H1 (cell line): ENCODE results near the gene MYLIP. TPM values are rescaled to one million over a fixed set of nuclear protein-coding genes. Genes with fewer than 3 reads are reported as not detected.

ENCODE experiments used
- CTCF ChIA-PET: fragments of 300-600 bp; sonication (Branson Sonifier 250); formaldehyde crosslinking; loops from one replicate; lab custom pipeline; 2021; ENCODE audit not compliant: partially characterized antibody; lab: Charles Lee
- POLR2A ChIA-PET: fragments of 300-600 bp; sonication (Branson Sonifier 250); formaldehyde crosslinking; loops from one replicate; lab custom pipeline; 2021; ENCODE audit warnings: inconsistent platforms; ENCODE audit not compliant: partially characterized antibody; lab: Charles Lee
- DNase-seq, 2 experiments: peaks; one replicate each; pipeline versions ENCODE4 v3.0.0 to v3.0.0-alpha.2; 2010 to 2022; ENCODE audit warnings: low spot score in 2 of 2, low read depth in 1 of 2, mixed read lengths in 1 of 2
- FAIRE-seq: peaks from 2 replicates; lab custom pipeline; 2011; peaks lifted over from hg19 to GRCh38; lab: Jason Lieb, UNC
- H2AFZ ChIP-seq: 2 replicates; pipeline ENCODE4 v1.8.1; 2012; ENCODE audit warnings: low read length, inconsistent platforms
- H2AK5ac ChIP-seq: 2 replicates; pipeline ENCODE4 v1.6.1; 2013; ENCODE audit warnings: low read depth, low read length
- H2BK120ac ChIP-seq: replicated peaks from 2 replicates; pipeline ENCODE3; 2013; ENCODE audit warnings: low read depth, low read length, inconsistent platforms
- H2BK12ac ChIP-seq: 2 replicates; pipeline ENCODE4 v1.6.1; 2013; ENCODE audit warnings: low read depth, low read length
- H2BK15ac ChIP-seq: 2 replicates; pipeline ENCODE4 v1.6.1; 2013; ENCODE audit warnings: low read length
- H2BK20ac ChIP-seq: 2 replicates; pipeline ENCODE4 v1.6.1; 2013; ENCODE audit warnings: low read length
- H2BK5ac ChIP-seq: 2 replicates; pipeline ENCODE4 v1.6.1; 2013; ENCODE audit warnings: low read depth, low read length
- H3K14ac ChIP-seq: 2 replicates; pipeline ENCODE4 v1.6.1; 2013; ENCODE audit warnings: inconsistent platforms; ENCODE audit not compliant: insufficient read length
- H3K18ac ChIP-seq: 2 replicates; pipeline ENCODE4 v1.6.1; 2013; ENCODE audit warnings: low read length; ENCODE audit errors: extremely low read depth
- H3K23ac ChIP-seq: 2 replicates; pipeline ENCODE4 v1.6.1; 2013; ENCODE audit warnings: inconsistent platforms; ENCODE audit not compliant: insufficient read length
- H3K23me2 ChIP-seq: 2 replicates; pipeline ENCODE4 v1.6.1; 2013; ENCODE audit warnings: low read depth, low read length
- H3K27ac ChIP-seq: 2 replicates; pipeline ENCODE4 v1.6.1; 2011; ENCODE audit warnings: low read depth, low read length, inconsistent platforms
- H3K27me3 ChIP-seq, 4 experiments: replicated peaks in 1 of 4; 1 replicate in 1 of 4; 2 replicates in 3 of 4; pipeline versions ENCODE4 v1.6.1 to v1.8.1; 2011 to 2013; ENCODE audit warnings: low read length in 3 of 4, mild to moderate bottlenecking in 3 of 4, inconsistent platforms in 2 of 4, mixed read lengths in 2 of 4, moderate library complexity in 1 of 4; ENCODE audit not compliant: control insufficient read depth in 3 of 4, insufficient read depth in 3 of 4; ENCODE audit errors: extremely low read depth in 1 of 4
- H3K36me3 ChIP-seq, 4 experiments: 2 replicates each; pipeline versions ENCODE4 v1.6.1 to v1.8.1; 2011 to 2013; ENCODE audit warnings: mild to moderate bottlenecking in 4 of 4, low read length in 3 of 4, moderate library complexity in 2 of 4, control low read depth in 1 of 4, inconsistent platforms in 1 of 4; ENCODE audit not compliant: insufficient read depth in 4 of 4, control insufficient read depth in 2 of 4
- H3K4ac ChIP-seq: replicated peaks from 2 replicates; pipeline ENCODE3; 2013; ENCODE audit warnings: low read length, low read depth, mixed read lengths, inconsistent platforms; ENCODE audit not compliant: insufficient read length
- H3K4me1 ChIP-seq, 4 experiments: replicated peaks in 1 of 4; 1 replicate in 1 of 4; 2 replicates in 3 of 4; pipeline versions ENCODE4 v1.6.1 to v1.8.1; 2011 to 2013; ENCODE audit warnings: low read length in 3 of 4, inconsistent platforms in 2 of 4, mixed read lengths in 1 of 4; ENCODE audit not compliant: insufficient read depth in 4 of 4, control insufficient read depth in 3 of 4
- H3K4me2 ChIP-seq, 2 experiments: 2 replicates each; pipeline versions ENCODE4 v1.6.1 to v1.8.1; 2011 to 2013; ENCODE audit warnings: low read depth in 2 of 2, low read length in 2 of 2, control low read depth in 1 of 2, inconsistent platforms in 1 of 2, mild to moderate bottlenecking in 1 of 2; ENCODE audit not compliant: insufficient read depth in 1 of 2
- H3K4me3 ChIP-seq, 4 experiments: fragments of 200-600, 300-600 bp in 1 of 4; sonication (generic), shearing (Covaris generic), sonication (Bioruptor Twin) in 1 of 4; 2 replicates each; pipeline versions ENCODE4 v1.5.1 to v1.8.1; 2011 to 2016; ENCODE audit warnings: low read length in 4 of 4, low read depth in 3 of 4, control low read depth in 2 of 4, inconsistent platforms in 2 of 4, mild to moderate bottlenecking in 2 of 4, mixed read lengths in 1 of 4, moderate library complexity in 1 of 4; ENCODE audit not compliant: insufficient read depth in 2 of 4; ENCODE audit errors: extremely low read depth in 1 of 4
- H3K56ac ChIP-seq: replicated peaks from 2 replicates; pipeline ENCODE3; 2013; ENCODE audit warnings: low read depth, mild to moderate bottlenecking, mixed read lengths, low read length, inconsistent platforms; ENCODE audit not compliant: insufficient read length
- H3K79me1 ChIP-seq: 2 replicates; pipeline ENCODE4 v1.6.1; 2013; ENCODE audit warnings: low read depth, low read length, control low read depth
- H3K79me2 ChIP-seq, 2 experiments: 2 replicates each; pipeline versions ENCODE4 v1.6.1 to v1.8.1; 2012 to 2013; ENCODE audit warnings: low read length in 2 of 2, mild to moderate bottlenecking in 2 of 2, inconsistent platforms in 1 of 2; ENCODE audit not compliant: insufficient read depth in 2 of 2, control insufficient read depth in 1 of 2
- H3K9ac ChIP-seq, 4 experiments: replicated peaks in 1 of 4; 1 replicate in 1 of 4; 2 replicates in 3 of 4; pipeline versions ENCODE4 v1.6.1 to v1.8.1; 2011 to 2013; ENCODE audit warnings: low read depth in 3 of 4, low read length in 3 of 4, control low read depth in 2 of 4, mild to moderate bottlenecking in 2 of 4, moderate library complexity in 2 of 4, inconsistent platforms in 1 of 4; ENCODE audit errors: extremely low read depth in 1 of 4
- H3K9me3 ChIP-seq, 2 experiments: 2 replicates each; pipeline versions ENCODE4 v1.6.1 to v1.8.1; 2012 to 2013; ENCODE audit warnings: mild to moderate bottlenecking in 2 of 2, moderate library complexity in 2 of 2, control low read depth in 1 of 2, inconsistent platforms in 1 of 2, low read depth in 1 of 2, low read length in 1 of 2, mixed read lengths in 1 of 2; ENCODE audit not compliant: insufficient read depth in 2 of 2
- H4K20me1 ChIP-seq, 2 experiments: replicated peaks in 1 of 2; 2 replicates each; pipeline versions ENCODE3 to v1.8.1; 2011 to 2013; ENCODE audit warnings: inconsistent platforms in 2 of 2, low read length in 2 of 2, mild to moderate bottlenecking in 1 of 2; ENCODE audit not compliant: insufficient read depth in 2 of 2, control insufficient read depth in 1 of 2
- H4K5ac ChIP-seq: 2 replicates; pipeline ENCODE4 v1.6.1; 2013; ENCODE audit warnings: low read length, low read depth, mixed read lengths, inconsistent platforms; ENCODE audit not compliant: insufficient read length
- H4K8ac ChIP-seq: 2 replicates; pipeline ENCODE4 v1.8.0; 2013; ENCODE audit warnings: mild to moderate bottlenecking, moderate library complexity, low read length, inconsistent platforms; ENCODE audit not compliant: insufficient read depth; ENCODE audit errors: extremely low read depth
- H4K91ac ChIP-seq: replicated peaks from 2 replicates; pipeline ENCODE3; 2013; ENCODE audit warnings: low read length, mixed read lengths, inconsistent platforms; ENCODE audit not compliant: insufficient read length
- BRCA1 ChIP-seq: IDR thresholded peaks from 2 replicates; pipeline ENCODE4 v1.6.1; 2012; ENCODE audit warnings: low read depth, low read length, improper control_type of control experiment
- CHD2 ChIP-seq: IDR thresholded peaks from 2 replicates; pipeline ENCODE4 v1.6.1; 2012; ENCODE audit warnings: low read length, improper control_type of control experiment
- CREB1 ChIP-seq: IDR thresholded peaks from 2 replicates; pipeline ENCODE4 v1.6.1; 2012; ENCODE audit warnings: inconsistent platforms
- EGR1 ChIP-seq: IDR thresholded peaks from 2 replicates; pipeline ENCODE4 v1.6.1; 2011; ENCODE audit warnings: low read depth, low read length, borderline replicate concordance
- EP300 ChIP-seq, 2 experiments: IDR thresholded peaks; 1 replicate in 1 of 2; 2 replicates in 1 of 2; pipeline ENCODE4 v1.6.1; 2011 to 2012; ENCODE audit warnings: low read depth in 2 of 2, low read length in 2 of 2, mild to moderate bottlenecking in 2 of 2, borderline replicate concordance in 1 of 2, inconsistent platforms in 1 of 2, moderate library complexity in 1 of 2
- HDAC2 ChIP-seq, 2 experiments: fragments of 300-600 bp in 1 of 2; sonication (generic) in 1 of 2; IDR thresholded peaks; 2 replicates each; pipeline ENCODE4 v1.6.1; 2011 to 2012; ENCODE audit warnings: low read depth in 2 of 2, low read length in 2 of 2, mild to moderate bottlenecking in 2 of 2, moderate library complexity in 2 of 2, borderline replicate concordance in 1 of 2, inconsistent platforms in 1 of 2
- JUND ChIP-seq: IDR thresholded peaks from 2 replicates; pipeline ENCODE4 v1.6.1; 2011; ENCODE audit warnings: mild to moderate bottlenecking, improper control_type of control experiment, low read length
- MAX ChIP-seq: IDR thresholded peaks from 2 replicates; pipeline ENCODE4 v1.6.1; 2012; ENCODE audit warnings: inconsistent platforms
- NRF1 ChIP-seq: IDR thresholded peaks from 2 replicates; pipeline ENCODE4 v1.6.1; 2011; ENCODE audit warnings: mild to moderate bottlenecking, low read depth, low read length, improper control_type of control experiment
- POLR2AphosphoS5 ChIP-seq: IDR thresholded peaks from 2 replicates; pipeline ENCODE4 v1.6.1; 2011; ENCODE audit warnings: low read depth, low read length
- POU5F1 ChIP-seq: IDR thresholded peaks from 2 replicates; pipeline ENCODE4 v1.6.1; 2011; ENCODE audit warnings: low read depth, mild to moderate bottlenecking, low read length, moderate library complexity
- RAD21 ChIP-seq, 2 experiments: IDR thresholded peaks in 1 of 2; conservative IDR thresholded peaks in 1 of 2; 2 replicates each; pipeline ENCODE4 v1.6.1; 2011; ENCODE audit warnings: low read depth in 2 of 2, low read length in 2 of 2, improper control_type of control experiment in 1 of 2, inconsistent platforms in 1 of 2, mild to moderate bottlenecking in 1 of 2, moderate library complexity in 1 of 2
- SP1 ChIP-seq: IDR thresholded peaks from 2 replicates; pipeline ENCODE4 v1.6.1; 2011; ENCODE audit warnings: low read depth, low read length
- SP4 ChIP-seq: IDR thresholded peaks from 2 replicates; pipeline ENCODE4 v1.6.1; 2012; ENCODE audit warnings: low read length, inconsistent platforms
- whole genome bisulfite sequencing, 2 experiments: shearing (Covaris generic) in 1 of 2; methylation state at CpG; one replicate each; pipeline versions ENCODE4 v1.1.6 to v1.1.7; 2013 to 2015; ENCODE audit warnings: low lambda C conversion rate in 2 of 2, mixed read lengths in 2 of 2, inconsistent platforms in 1 of 2, low coverage in 1 of 2, missing lambda C conversion rate in 1 of 2; ENCODE audit not compliant: insufficient replicate concordance in 2 of 2, insufficient coverage in 1 of 2, insufficient read length in 1 of 2; ENCODE audit errors: extremely low coverage in 1 of 2, missing lambda C conversion rate in 1 of 2; 5-methylcytosine and 5-hydroxymethylcytosine counted together
- polyA plus RNA-seq, 7 experiments: library from polyadenylated mRNA; depleted of rRNA in 3 of 7; stranded (reverse) in 5 of 7; unstranded in 2 of 7; fragments of >200 nt in 5 of 7; fragments of 200-250 nt in 2 of 7; gene quantifications; 1 replicate in 5 of 7; 2 replicates in 1 of 7; 4 replicates in 1 of 7; pipeline versions ENCODE4 v1.2.1 to v1.2.3, GENCODE V29; 2011 to 2013; ENCODE audit warnings: missing spikeins in 2 of 7, mixed read lengths in 2 of 7
- total RNA-seq: library from RNA; stranded (reverse); fragmentation: NEBNext Ultra II Directional; extraction: Animal tissue kit (Norgen Biotek cat#: 25700); gene quantifications from 2 replicates; pipeline ENCODE4 v1.2.1, GENCODE V29; 2021

MYLIP gene
- total and polyA plus RNA-seq, 2 of the 8 experiments (the other 6 are each of a cell fraction or from before 2014, with no cell fraction given) = 21.1 to 26.9 TPM

- Histone ChIP-seq H3K9me3 (no peaks in the 10 kb centered on the region), H3K4ac (no peak overlapping the region), H3K4me3 (no peak overlapping the region), H2AFZ (no peak overlapping the region), H2BK15ac (no peak overlapping the region), H3K56ac (no peak overlapping the region), H4K8ac (no peak overlapping the region), H4K20me1 (peaks cover 0 to 10% of the 10 kb centered on the region in 2 experiments), H3K23me2 (no peaks in the 10 kb centered on the region), H3K36me3 (peaks cover 13 to 70% (median 39%) of the 10 kb centered on the region in 4 experiments), H2BK20ac (no peak overlapping the region), H3K79me1 (no peaks in the 10 kb centered on the region; the same call in 1 of the 2 replicates), H3K4me1 (no peaks in the 10 kb centered on the region; a peak in 1 of 7 replicates), H2BK120ac (no peak overlapping the region), H3K79me2 (peaks cover 0 to 19% of the 10 kb centered on the region in 2 experiments; a peak in 1 of 4 replicates), H4K5ac (no peak overlapping the region), H3K18ac (no peak overlapping the region), H2BK12ac (no peak overlapping the region), H3K23ac (no peak overlapping the region), H3K27ac (no peak overlapping the region), H2AK5ac (no peak overlapping the region), H2BK5ac (no peak overlapping the region), H4K91ac (no peak overlapping the region), H3K4me2 (no peak overlapping the region), H3K27me3 (no peaks in the 10 kb centered on the region), H3K9ac (no peak overlapping the region), H3K14ac (no peak overlapping the region)
- FAIRE-seq (no peak), DNase-seq (no peak)
- whole genome bisulfite sequencing, 2 experiments = 92% methylated on average over 2 of the region's 2 CpGs; no CpG with 5 or more reads in 1 of the 2 experiments
- CTCF ChIA-PET = interaction anchor here (1.3 to 2.4 kb wide), 3 partner anchors 8 to 457 kb away, joined by 3 to 6 read pairs (median 4); no protein-coding TSS in a partner anchor
- TF ChIP-seq JUND (no peak), EP300 (IDR thresholded peaks at IDR 0.05; ENCODE audit: borderline replicate concordance in 1 of 2, low read depth in 2 of 2, low read length in 2 of 2) (no peak), CREB1 (no peak), CHD2 (no peak), EGR1 (no peak), RAD21 (IDR thresholded peaks at IDR 0.05 in 1 of 2, conservative IDR thresholded peaks at IDR 0.05 in 1 of 2; ENCODE audit: low read depth in 2 of 2, low read length in 2 of 2) (no peak), BRCA1 (no peak), HDAC2 (IDR thresholded peaks at IDR 0.05; ENCODE audit: borderline replicate concordance in 1 of 2, low read depth in 2 of 2, low read length in 2 of 2) (no peak), POU5F1 (no peak), MAX (no peak), SP4 (no peak), SP1 (no peak), NRF1 (no peak), POLR2AphosphoS5 (no peak)
- POLR2A ChIA-PET = interaction anchor here (4.1 to 8.7 kb wide), 2 partner anchors 10 to 17 kb away, joined by 13 to 70 read pairs; partner anchors contain the start of gene MYLIP
These were observed 19.6 kb downstream of the MYLIP start for GRCh38 chr6:16148498-16148897.
